ENCODE measurements around the gene TBC1D8. TPM values are rescaled to one million over a fixed set of nuclear protein-coding genes. Genes with fewer than 3 reads are reported as not detected.
A peak's percentile ranks its signal among the peaks of the same experiment; 100 is the strongest.

Gene TBC1D8
- total and polyA plus RNA-seq, 2 experiments from 2014 or later = 18.0 to 36.9 TPM

GRCh38 chr2:101089419-101089818 lies 61.8 kb downstream of the TBC1D8 start:
- TF ChIP-seq NANOG (IDR thresholded peaks at IDR 0.05; ENCODE audit: borderline replicate concordance) (no peak), POLR2AphosphoS5 (IDR thresholded peaks at IDR 0.05; ENCODE audit: low read depth) (no peak), CTCF (conservative IDR thresholded peaks at IDR 0.05; ENCODE audit: low read depth in 2 of 2) (no peak), EZH2 (IDR thresholded peaks at IDR 0.05; ENCODE audit: low read depth, unreplicated experiment) (no peak), CREB1 (CRISPR knock-in tag; IDR thresholded peaks at IDR 0.05; ENCODE audit: low read depth) (no peak), STAT1 (IDR thresholded peaks at IDR 0.05; ENCODE audit: unreplicated experiment) (no peak), JUNB (IDR thresholded peaks at IDR 0.05; ENCODE audit: unreplicated experiment) (no peak), ZNF462 (CRISPR knock-in tag; IDR thresholded peaks at IDR 0.05) (no peak), ZNF331 (CRISPR knock-in tag; IDR thresholded peaks at IDR 0.05; ENCODE audit: low read depth) (no peak), ETS1 (IDR thresholded peaks at IDR 0.05) (no peak)
- Histone ChIP-seq H3K36me3 (ENCODE audit: insufficient read depth) (0 out of 2 replicates have a peak, but pooled peaks cover 4% of the 10 kb centered on the region), H3F3A (replicated peaks; ENCODE audit: low read depth) (no peaks in the 10 kb centered on the region), H3K79me2 (replicated peaks; ENCODE audit: insufficient read depth) (peaks cover 26% of the 10 kb centered on the region), H3K27me3 (ENCODE audit: insufficient read depth) (no peaks in the 10 kb centered on the region), H3K4me3 (no peak overlapping the region), H3K9me2 (ENCODE audit: insufficient read depth) (no peaks in the 10 kb centered on the region), H3K27ac (ENCODE audit: low read depth) (no peak overlapping the region), H2AFZ (no peak overlapping the region), H3K4me1 (ENCODE audit: insufficient read depth) (no peaks in the 10 kb centered on the region), H3K4me2 (no peak overlapping the region), H4K20me1 (replicated peaks; ENCODE audit: insufficient read depth) (peaks cover 4% of the 10 kb centered on the region; the same call in 1 of the 2 replicates)
- no peak for ATAC-seq
- Mint-ChIP-seq H3K27me3 (ENCODE audit: insufficient read depth, low read depth, poor library complexity) (peaks cover 4% of the 10 kb centered on the region), H3K4me3 (no peak overlapping the region), H3K4me1 (peaks cover 5% of the 10 kb centered on the region), H3K36me3 (ENCODE audit: low read depth) (peaks cover 14% of the 10 kb centered on the region; the same call in 1 of the 3 replicates), H3K9me3 (no peaks in the 10 kb centered on the region), H3K27ac (peak overlapping the region; percentile 42)
- DNase-seq (ENCODE audit: low spot score) = no peak

Data from GM23338 (cell line).